B cell (primary cell): ENCODE measurements around the gene TK2. TPM values are rescaled to one million over a fixed set of nuclear protein-coding genes. Genes with fewer than 3 reads are reported as not detected.
A peak's percentile ranks its signal among the peaks of the same experiment; 100 is the strongest.

Experiments used
- ATAC-seq: fragments of 200-7000 bp; cut with Tn5 transposase; one replicate; pipeline ENCODE4 v1.10.0; 2021; ENCODE audit warnings: low read depth, mild to moderate bottlenecking, moderate number of reproducible peaks, moderate library complexity
- CTCF ChIA-PET: fragments of 350-600 bp; sonication (Branson Sonifier 250); formaldehyde crosslinking; loops from one replicate; lab custom pipeline; 2021; ENCODE audit warnings: antibody characterized with exemption, inconsistent platforms; lab: Charles Lee
- POLR2A ChIA-PET: fragments of 350-600 bp; sonication (Branson Sonifier 250); formaldehyde crosslinking; loops from one replicate; lab custom pipeline; 2021; ENCODE audit warnings: antibody characterized with exemption; lab: Charles Lee
- DNase-seq: peaks from one replicate; pipeline ENCODE4 v3.0.0; 2013
- H2AFZ ChIP-seq: 2 replicates; pipeline ENCODE4 v1.6.1; 2012; ENCODE audit warnings: mild to moderate bottlenecking, low read depth, low read length; ENCODE audit not compliant: insufficient read depth, poor library complexity, severe bottlenecking
- H3K27ac ChIP-seq, 2 donors: 1 replicate in 1 of 2; 2 replicates in 1 of 2; pipeline ENCODE4 v1.5.1; 2012 to 2013; ENCODE audit warnings: low read length in 2 of 2, mild to moderate bottlenecking in 2 of 2, moderate library complexity in 1 of 2
- H3K27me3 ChIP-seq, 4 experiments: fragments of 200-600 bp in 1 of 4; sonication (generic) in 1 of 4; replicated peaks in 1 of 4; 1 replicate in 2 of 4; 2 replicates in 2 of 4; pipeline versions ENCODE4 v1.6.1 to v1.7.0; 2013 to 2016; ENCODE audit warnings: low read length in 3 of 4, mild to moderate bottlenecking in 2 of 4, mixed read lengths in 1 of 4, moderate library complexity in 1 of 4; ENCODE audit not compliant: insufficient read depth in 4 of 4, control insufficient read depth in 3 of 4; ENCODE audit errors: control extremely low read depth in 1 of 4
- H3K36me3 ChIP-seq, 2 experiments: replicated peaks in 1 of 2; 1 replicate in 1 of 2; 2 replicates in 1 of 2; pipeline versions ENCODE4 v1.6.1 to v1.7.1; 2013; ENCODE audit warnings: low read length in 1 of 2; ENCODE audit not compliant: insufficient read depth in 2 of 2, control insufficient read depth in 1 of 2; ENCODE audit errors: control extremely low read depth in 1 of 2, extremely low read depth in 1 of 2
- H3K4me1 ChIP-seq, 2 donors: fragments of 200-600 bp in 1 of 2; sonication (generic) in 1 of 2; 1 replicate in 1 of 2; 2 replicates in 1 of 2; pipeline versions ENCODE4 v1.5.1 to v1.6.1; 2013 to 2017; ENCODE audit warnings: low read length in 2 of 2; ENCODE audit not compliant: control insufficient read depth in 2 of 2, insufficient read depth in 2 of 2
- H3K4me2 ChIP-seq: replicated peaks from 2 replicates; pipeline ENCODE3; 2012; ENCODE audit warnings: mild to moderate bottlenecking, low read depth, low read length; ENCODE audit not compliant: poor library complexity, severe bottlenecking
- H3K4me3 ChIP-seq, 5 experiments: fragments of 200-600 bp in 1 of 5; sonication (generic) in 1 of 5; 1 replicate in 3 of 5; 2 replicates in 2 of 5; pipeline versions ENCODE4 v1.5.1 to v1.7.0; 2011 to 2016; ENCODE audit warnings: low read length in 4 of 5, mild to moderate bottlenecking in 4 of 5, low read depth in 2 of 5, control low read depth in 1 of 5, moderate library complexity in 1 of 5; ENCODE audit not compliant: insufficient read depth in 1 of 5; ENCODE audit errors: control extremely low read depth in 1 of 5, extremely low read depth in 1 of 5
- H3K79me2 ChIP-seq: fragments of 200-600 bp; sonication (generic); one replicate; pipeline ENCODE4 v1.6.0; 2016; ENCODE audit warnings: low read length; ENCODE audit not compliant: control insufficient read depth, insufficient read depth
- H3K9ac ChIP-seq: fragments of 200-600 bp; sonication (generic); 2 replicates; pipeline ENCODE4 v1.6.1; 2017; ENCODE audit warnings: mild to moderate bottlenecking, low read length, moderate library complexity
- H3K9me3 ChIP-seq, 3 donors: one replicate each; pipeline versions ENCODE4 v1.6.1 to v1.7.1; 2013; ENCODE audit warnings: low read length in 2 of 3; ENCODE audit not compliant: control insufficient read depth in 2 of 3, insufficient read depth in 1 of 3; ENCODE audit errors: control extremely low read depth in 1 of 3
- H4K20me1 ChIP-seq: 2 replicates; pipeline ENCODE4 v1.6.0; 2012; ENCODE audit warnings: mild to moderate bottlenecking, low read length; ENCODE audit not compliant: insufficient read depth, control insufficient read depth, poor library complexity, severe bottlenecking
- H3K27ac Mint-ChIP-seq: one replicate; pipeline ENCODE4 v1.8.0; 2021; ENCODE audit warnings: mixed read lengths
- H3K27me3 Mint-ChIP-seq: one replicate; pipeline ENCODE4 v1.8.0; 2021; ENCODE audit warnings: mixed read lengths
- H3K4me1 Mint-ChIP-seq: one replicate; pipeline ENCODE4 v1.8.0; 2021; ENCODE audit warnings: mixed read lengths
- H3K4me3 Mint-ChIP-seq: one replicate; pipeline ENCODE4 v1.8.0; 2021; ENCODE audit warnings: mixed read lengths
- H3K9me3 Mint-ChIP-seq: one replicate; pipeline ENCODE4 v1.8.0; 2022; ENCODE audit warnings: mixed read lengths; ENCODE audit not compliant: insufficient read depth
- CTCF ChIP-seq: fragments of 200-600 bp; IDR thresholded peaks from one replicate; pipeline ENCODE4 v1.8.0; 2022; ENCODE audit warnings: antibody characterized with exemption, mild to moderate bottlenecking
- EZH2 ChIP-seq: IDR thresholded peaks from 2 replicates; pipeline ENCODE4 v1.6.1; 2012; ENCODE audit warnings: borderline replicate concordance, low read depth, mild to moderate bottlenecking, moderate library complexity, low read length; ENCODE audit not compliant: insufficient read depth, poor library complexity, severe bottlenecking
- WGBS: methylation state at CpG from one replicate; pipeline ENCODE4 v1.1.5; 2013; ENCODE audit warnings: missing lambda C conversion rate; ENCODE audit not compliant: insufficient coverage; 5-methylcytosine and 5-hydroxymethylcytosine counted together
- intact Hi-C: fragments of 100-400 bp; cut with micrococcal nuclease; formaldehyde crosslinking; loops from one replicate; pipeline ENCODE4 v1.10.0; 2022
- polyA plus RNA-seq: library from polyadenylated mRNA; depleted of rRNA; stranded (reverse); fragments of >200 nt; gene quantifications from 2 replicates; pipeline ENCODE4 v1.2.3, GENCODE V29; 2012
- total RNA-seq, 2 donors: library from RNA; stranded (reverse); fragments of 120-200 nt in 1 of 2; gene quantifications; 1 replicate in 1 of 2; 2 replicates in 1 of 2; pipeline versions ENCODE4 v1.2.3 to v1.2.4, GENCODE V29; 2013 to 2022

TK2 gene
- total and polyA plus RNA-seq, 2 donors (not counting 1 experiment from before 2014, with no cell fraction given), result 2.9 to 9.7 TPM

- peak overlapping the region; percentile 72 for H3K9ac ChIP-seq
- peaks cover 6% of the 10 kb centered on the region for H3K79me2 ChIP-seq
- Mint-ChIP-seq H3K9me3 (no peaks in the 10 kb centered on the region), H3K27ac (peak overlapping the region; percentile 99), H3K4me3 (peak overlapping the region; percentile 96), H3K4me1 (peaks cover 69% of the 10 kb centered on the region), H3K27me3 (peaks cover 3% of the 10 kb centered on the region)
- WGBS, result 20% methylated on average over 8 of the region's 8 CpGs
- peak overlapping the region in 4 of 5 experiments; percentile 19 to 38 (median 26) for H3K4me3 ChIP-seq
- CTCF ChIA-PET, result interaction anchor here (1.2 to 1.5 kb wide), 8 partner anchors 10 to 135 kb away, joined by 3 to 13 read pairs (median 4); partner anchors contain the start of gene CKLF
- ATAC-seq, result peak; percentile 19
- peaks cover 12% of the 10 kb centered on the region for H4K20me1 ChIP-seq
- no peaks in the 10 kb centered on the region for H3K9me3 ChIP-seq
- intact Hi-C loops, result loop anchor here (1.0 to 2.0 kb wide), 4 partner anchors 8 to 88 kb away; partner anchors contain the start of genes CKLF and CMTM3
- H3K27ac ChIP-seq, result peak overlapping the region; percentile 44 to 97
- POLR2A ChIA-PET, result interaction anchor here (1.1 to 1.4 kb wide), 2 partner anchors 8 to 35 kb away, joined by 3 to 19 read pairs; no protein-coding TSS in a partner anchor
- no peak overlapping the region for H2AFZ ChIP-seq
- no peak for TF ChIP-seq CTCF
- TF ChIP-seq EZH2, result no peak
- no peak for DNase-seq
- peaks cover 0 to 3% (median 0%) of the 10 kb centered on the region in 4 experiments for H3K27me3 ChIP-seq
- H3K36me3 ChIP-seq, result no peaks in the 10 kb centered on the region
- peaks cover 53 to 58% of the 10 kb centered on the region in 2 donors for H3K4me1 ChIP-seq
- peak overlapping the region; percentile 88 for H3K4me2 ChIP-seq
Observed at GRCh38 chr16:66516509-66516807, 33.5 kb downstream of the TK2 start.
